ENCODE data around the gene TSPOAP1.

Gene TSPOAP1

GRCh38 chr17:58275417-58275816, 53.2 kb downstream of the TSPOAP1 start:
- no peak for DNase-seq (ENCODE audit: low spot score)

DNA sequence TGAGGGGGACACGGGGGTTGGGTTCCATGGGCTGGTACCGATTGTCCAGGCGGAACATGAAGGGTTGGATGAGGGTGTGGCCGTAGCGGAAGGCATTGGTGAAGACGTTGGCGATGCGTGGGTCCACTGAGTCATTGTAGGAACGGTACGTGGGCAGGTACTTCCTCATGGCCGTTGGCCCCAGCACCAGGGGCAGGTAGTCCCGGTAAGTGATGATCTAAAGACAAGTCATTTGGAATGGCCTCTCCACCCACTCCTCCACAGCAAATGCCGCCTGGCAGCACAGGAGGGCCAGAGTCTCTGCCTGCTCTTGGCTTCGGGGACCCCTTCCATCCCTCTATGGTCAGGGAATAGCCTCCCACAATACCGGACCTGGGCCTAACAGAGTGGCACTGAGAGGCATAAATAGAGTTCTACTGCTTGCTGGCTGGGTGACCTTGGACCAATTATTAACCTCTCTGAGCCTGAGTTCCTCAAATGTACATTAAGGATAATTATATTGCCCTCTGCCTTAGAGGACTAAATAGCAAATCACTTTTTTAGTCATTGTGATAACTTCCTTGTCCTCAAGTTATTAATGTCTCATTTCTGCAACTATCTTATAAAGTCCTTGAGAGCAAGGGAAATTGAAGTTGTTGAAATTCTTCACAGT, 55.0 kb downstream of the TSPOAP1 start:
- DNase-seq (ENCODE audit: low spot score) = no peak

DNA sequence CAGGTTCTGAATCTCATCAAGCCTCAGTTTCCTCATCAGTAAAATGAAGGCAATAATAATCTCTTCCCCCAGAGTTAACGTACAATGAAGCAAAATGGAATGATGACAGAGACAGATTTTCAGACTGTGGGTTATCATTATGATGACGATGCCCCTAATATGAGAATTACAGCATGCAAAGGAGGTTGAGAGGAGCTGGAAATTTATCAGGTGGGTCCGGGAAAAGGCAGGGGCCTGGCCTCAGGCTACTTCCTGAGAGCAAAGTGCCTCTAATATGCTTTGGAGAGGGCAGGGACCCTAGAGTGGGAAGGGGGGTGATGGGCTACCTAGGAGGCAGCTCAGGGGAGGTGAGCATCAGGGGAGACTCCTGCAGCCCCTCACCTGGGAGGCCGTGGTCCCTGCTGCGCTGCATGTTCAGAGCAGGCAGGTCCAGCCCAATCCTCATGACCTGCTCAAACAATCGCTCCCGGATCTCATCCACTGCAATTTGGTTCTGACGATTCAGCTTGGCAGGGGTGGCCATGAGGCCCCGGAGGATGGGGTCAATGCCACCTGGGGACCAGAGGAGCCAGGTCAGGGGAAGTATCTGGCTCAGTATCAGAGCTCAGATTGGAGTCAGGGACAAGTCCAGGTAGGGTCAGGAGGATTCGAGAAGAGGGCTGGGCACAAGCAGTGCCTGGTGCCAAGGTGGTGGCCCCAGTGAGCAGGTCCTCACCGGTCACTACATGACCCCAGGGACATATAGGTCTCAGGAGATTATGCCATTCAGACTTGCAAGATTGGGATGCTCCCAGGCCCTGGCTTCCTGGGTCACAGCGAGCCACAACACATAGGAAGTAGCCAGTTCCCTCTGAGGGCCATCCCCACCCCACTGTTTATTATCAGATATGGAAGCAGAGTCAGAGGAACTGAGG, 56.0 kb downstream of the TSPOAP1 start:
- no peak for DNase-seq (ENCODE audit: low spot score)

- no peak for DNase-seq (ENCODE audit: low spot score)
Measured at GRCh38 chr17:58271216-58271931, 57.2 kb downstream of the TSPOAP1 start.

- DNase-seq (ENCODE audit: low spot score) = no peak
Measured at GRCh38 chr17:58270476-58271215, 57.9 kb downstream of the TSPOAP1 start.

DNA sequence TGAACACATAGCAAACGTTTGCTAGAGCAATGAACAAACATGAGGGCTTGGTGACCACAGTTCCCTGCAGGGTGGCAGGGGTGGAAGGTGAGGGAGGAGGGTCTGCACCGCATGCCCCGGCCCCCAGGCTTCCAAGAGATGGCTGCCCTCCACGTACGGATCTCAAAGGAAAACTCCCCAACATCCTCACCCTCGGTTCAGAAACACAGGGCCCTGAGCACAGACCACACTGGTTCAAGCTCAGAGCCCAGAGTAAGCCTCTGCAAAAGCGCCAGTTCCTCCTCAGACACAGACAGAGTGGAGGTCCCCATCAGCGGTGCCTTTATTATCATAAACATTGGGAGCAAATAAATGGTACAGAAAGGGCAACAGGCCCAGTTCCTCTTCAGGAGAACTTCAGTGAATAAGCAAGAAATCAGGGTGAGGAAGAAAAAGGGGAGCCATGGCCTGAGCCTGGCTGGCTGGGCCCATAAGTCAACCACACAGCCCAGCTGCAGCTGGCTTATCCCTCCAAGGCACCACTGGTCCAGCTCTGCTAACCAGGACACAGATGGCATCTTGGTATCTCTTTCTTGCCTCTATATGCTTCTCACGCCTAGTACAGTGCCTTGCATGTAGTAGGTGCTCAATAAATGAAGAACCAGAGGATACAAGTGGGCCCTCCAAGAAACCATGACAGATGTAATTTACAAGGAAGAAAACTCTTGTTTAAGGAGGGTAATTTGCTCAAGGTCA, 58.9 kb downstream of the TSPOAP1 start:
- DNase-seq (ENCODE audit: low spot score) = no peak

DNA sequence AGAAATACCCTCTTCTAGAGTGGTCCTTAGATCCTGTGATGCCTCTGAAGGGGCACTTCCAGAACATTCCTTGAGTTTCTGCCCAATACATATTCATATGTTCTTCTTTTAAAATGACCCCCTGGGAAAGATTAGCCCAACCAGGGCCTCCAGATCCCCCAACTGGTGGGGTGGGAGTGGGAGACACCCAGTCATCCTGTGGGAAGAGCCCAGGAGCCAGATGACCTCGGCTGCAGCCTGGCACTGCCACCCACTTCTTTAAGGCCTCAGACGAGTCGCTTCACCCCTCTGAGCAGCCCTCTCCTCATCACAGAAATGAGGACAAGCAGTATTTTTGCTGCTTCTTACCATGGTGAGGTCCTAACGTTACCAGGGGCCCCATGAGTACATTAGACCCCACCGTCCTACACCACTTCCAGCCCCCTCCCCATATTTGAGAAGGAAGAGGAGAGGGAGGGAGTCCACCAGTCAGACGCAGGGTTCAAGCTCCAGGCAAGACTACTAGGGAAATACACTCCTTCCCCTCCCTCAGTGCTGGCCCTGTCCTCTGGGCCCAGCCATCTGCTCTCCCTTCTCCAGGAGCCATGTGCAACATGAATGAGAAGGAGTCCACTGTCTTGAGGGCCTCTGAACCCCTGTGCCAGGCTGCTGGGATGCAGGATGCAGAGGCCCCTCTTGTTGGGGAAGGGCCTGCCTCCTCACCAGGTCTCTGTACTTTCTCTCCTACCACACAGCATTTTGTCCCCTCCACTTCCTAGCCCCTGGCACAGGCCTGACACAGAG, 59.6 kb downstream of the TSPOAP1 start:
- DNase-seq (ENCODE audit: low spot score) = no peak

DNA sequence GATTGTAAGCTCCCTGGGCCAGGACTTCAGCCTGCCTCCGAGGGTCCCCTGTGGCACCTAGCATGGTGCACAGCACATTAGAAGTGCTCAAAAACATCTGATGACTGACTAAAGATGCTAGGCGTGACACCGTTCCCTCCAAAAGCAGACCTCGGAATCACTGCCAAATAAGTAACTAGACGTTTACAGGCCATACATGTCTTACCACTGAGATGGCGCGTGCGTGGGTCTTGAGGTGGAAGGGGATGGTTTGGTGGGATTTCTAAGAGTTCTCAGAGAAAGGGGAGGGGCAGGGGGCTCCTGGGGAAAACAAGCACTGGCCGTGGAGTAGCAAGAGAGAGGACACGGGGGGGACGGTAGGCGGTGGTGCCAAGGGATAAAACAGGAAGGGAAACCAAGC, 60.3 kb downstream of the TSPOAP1 start:
- DNase-seq (ENCODE audit: low spot score) = no peak

DNA sequence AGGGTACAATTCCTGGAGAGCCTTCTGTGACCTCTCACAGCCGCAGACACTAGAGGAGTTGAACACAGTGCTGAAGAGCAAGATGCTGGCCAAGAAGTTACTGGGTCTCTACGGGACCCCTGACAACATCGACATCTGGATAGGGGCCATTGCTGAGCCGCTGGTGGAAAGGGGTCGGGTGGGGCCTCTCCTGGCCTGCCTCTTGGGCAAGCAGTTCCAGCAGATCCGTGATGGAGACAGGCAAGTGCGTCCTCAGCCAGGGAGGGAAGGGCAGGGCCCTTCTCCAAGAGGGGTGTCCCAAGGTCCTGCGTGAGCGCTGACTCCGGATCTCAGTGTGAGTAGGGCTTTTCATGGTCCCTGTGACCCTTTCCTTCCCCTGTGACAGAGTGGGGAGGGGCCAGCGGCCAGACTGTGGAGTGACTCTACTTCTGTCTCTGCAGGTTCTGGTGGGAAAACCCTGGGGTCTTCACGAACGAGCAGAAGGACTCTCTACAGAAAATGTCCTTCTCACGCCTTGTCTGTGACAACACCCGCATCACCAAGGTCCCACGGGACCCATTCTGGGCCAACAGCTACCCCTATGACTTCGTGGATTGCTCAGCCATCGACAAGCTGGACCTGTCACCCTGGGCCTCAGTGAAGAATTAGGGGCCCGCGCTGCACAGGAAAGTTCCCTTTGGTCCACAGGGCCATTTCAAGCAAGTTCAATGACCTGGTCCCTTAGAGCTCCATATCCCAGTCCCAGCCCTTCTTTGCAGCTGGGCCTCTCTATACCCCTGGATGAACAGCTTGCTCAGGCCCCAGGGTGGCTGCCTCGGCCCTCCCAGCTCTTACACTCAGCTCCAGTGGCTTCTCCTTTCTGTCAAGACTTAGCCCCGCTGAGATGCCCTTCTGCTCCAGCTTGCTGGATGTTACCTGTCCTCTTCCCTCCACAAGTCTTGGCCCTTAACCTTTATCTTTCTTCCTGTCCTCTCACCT, 61.0 kb downstream of the TSPOAP1 start:
- DNase-seq (ENCODE audit: low spot score) = no peak

DNA sequence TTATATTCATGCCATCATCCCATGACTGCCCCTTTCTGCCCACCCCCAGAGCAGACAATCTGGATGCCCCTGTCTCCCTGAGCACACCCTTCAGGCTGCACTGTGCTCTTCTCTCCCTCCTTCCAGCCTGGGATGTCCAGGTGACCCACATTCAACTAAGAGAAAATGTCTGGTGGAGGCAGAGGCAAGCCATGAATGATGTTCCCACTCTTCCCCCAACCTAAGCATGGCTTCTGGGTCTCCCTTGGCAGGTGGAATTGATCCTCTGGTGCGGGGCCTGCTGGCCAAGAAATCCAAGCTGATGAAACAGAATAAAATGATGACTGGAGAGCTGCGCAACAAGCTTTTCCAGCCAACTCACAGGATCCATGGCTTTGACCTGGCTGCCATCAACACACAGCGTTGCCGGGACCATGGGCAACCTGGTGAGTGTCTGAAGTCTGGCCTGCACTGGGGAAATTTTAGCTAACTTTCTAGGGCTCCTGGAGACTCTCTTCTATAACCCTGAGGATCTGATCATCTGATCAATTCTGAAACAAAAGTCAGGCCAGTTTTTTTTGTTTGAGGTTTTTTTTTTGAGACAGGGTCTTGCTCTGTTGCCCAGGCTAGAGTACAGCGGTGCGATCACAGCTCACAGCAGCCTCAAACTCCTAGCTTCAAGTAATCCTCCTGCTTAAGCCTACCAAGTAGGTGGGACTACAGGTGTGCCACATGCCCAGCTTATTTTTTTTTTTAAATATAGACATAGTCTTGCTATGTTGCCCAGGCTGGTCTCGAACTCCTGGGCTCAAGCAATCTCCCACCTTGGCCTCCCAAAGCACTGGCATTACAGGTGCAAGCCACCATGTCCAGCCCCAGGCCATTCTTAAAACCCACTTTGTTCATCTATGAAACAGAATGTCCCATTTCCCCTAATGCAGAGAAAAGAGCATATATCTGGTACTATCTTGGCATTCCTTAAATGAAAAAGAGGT, 62.4 kb downstream of the TSPOAP1 start:
- no peak for DNase-seq (ENCODE audit: low spot score)

DNA sequence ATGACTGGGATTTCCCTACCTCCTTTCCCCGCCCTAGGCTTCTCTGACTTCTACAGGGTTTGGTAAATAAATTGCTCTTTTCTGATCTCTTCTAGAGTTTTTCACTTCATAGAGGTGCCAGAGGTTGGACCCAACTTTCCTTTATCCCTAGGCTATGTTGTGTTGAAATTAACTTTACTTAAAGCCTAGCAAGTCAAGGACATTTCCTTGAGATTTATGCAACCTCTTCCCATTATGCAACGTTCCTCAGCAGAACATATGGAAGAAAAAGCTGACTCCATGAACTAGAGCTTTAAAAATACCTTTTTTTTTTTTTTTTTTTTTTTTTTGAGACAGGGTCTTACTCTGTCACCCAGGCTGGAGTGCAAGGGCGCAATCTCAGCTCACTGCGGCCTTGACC, 63.3 kb downstream of the TSPOAP1 start:
- no peak for DNase-seq (ENCODE audit: low spot score)

GRCh38 chr17:58264407-58265103, 64.0 kb downstream of the TSPOAP1 start:
- DNase-seq (ENCODE audit: low spot score) = no peak

DNA sequence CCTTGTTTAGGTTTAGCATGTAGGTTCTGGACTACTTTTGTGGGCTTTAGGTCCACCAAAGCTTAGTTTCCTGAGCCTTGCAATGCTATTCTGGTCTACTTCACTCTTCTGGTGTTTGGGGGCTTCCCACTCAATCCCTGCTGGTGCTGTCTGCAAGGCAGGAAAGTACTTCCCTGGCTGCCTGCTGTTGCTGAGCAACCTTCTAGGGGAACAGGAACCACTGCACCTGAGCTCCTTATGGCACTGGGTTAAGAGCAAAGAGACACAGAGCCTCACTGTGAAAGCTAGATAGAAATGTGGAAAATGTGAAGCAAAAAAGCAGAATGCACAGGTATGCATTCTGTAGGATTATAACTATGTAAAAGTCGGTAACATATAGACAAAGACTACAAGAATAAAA, 64.8 kb downstream of the TSPOAP1 start:
- DNase-seq (ENCODE audit: low spot score) = no peak

- DNase-seq (ENCODE audit: low spot score) = no peak
Measured at GRCh38 chr17:58262149-58262548, 66.4 kb downstream of the TSPOAP1 start.

- no peak for DNase-seq (ENCODE audit: low spot score)
Measured at GRCh38 chr17:58254803-58255202, 73.8 kb downstream of the TSPOAP1 start.

DNA sequence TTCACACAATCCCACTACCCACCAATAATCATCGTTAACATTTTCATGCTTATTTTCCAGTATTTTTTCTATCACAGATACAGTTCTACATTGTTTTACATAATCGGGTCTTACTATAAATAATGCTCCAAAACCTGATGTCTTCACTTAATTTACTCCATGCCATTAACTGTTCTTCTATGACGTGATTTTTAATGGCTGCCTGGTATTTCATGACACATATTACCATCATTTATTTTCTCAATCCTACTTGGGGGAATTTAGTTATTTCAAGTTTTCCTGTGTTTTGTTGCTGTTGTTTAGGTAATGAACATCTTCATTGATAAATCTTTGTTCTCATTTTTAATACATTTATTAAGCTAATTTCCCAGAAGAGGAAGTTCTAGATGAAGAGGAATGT, 75.5 kb downstream of the TSPOAP1 start:
- DNase-seq (ENCODE audit: low spot score) = no peak

DNA sequence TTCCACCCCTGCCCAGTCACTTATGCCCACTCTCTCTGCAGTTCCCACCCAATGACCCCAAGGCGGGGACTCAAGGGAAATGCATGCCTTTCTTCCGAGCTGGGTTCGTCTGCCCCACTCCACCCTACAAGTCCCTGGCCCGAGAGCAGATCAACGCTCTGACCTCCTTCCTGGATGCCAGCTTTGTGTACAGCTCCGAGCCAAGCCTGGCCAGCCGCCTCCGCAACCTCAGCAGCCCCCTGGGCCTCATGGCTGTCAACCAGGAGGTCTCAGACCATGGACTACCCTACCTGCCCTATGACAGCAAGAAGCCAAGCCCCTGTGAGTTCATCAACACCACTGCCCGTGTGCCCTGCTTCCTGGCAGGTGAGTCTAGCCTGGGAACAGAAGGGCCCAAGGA, 76.5 kb downstream of the TSPOAP1 start:
- no peak for DNase-seq (ENCODE audit: low spot score)
